K562 (cell line): ENCODE data around the gene AP2A2. TPM values are rescaled to one million over a fixed set of nuclear protein-coding genes. Genes with fewer than 3 reads are reported as not detected.

Experiments
- ATAC-seq: fragments of 200-7000 bp; cut with Tn5 transposase; 3 replicates; pipeline ENCODE4 v1.9.1; 2020; ENCODE audit warnings: moderate library complexity
- BruUV-seq: library from RNA; stranded (reverse); fragments of 400-500 nt; replicated peaks from 2 replicates; lab custom pipeline; 2021; lab: Mats Ljungman, UMichigan
- CTCF ChIA-PET: fragments of 300-600 bp; formaldehyde crosslinking; extraction: SDS; loops from one replicate; lab custom pipeline; 2021; ENCODE audit warnings: low intra/inter-chr PET ratio; lab: Yijun Ruan, JAX
- POLR2A ChIA-PET: fragments of 300-600, 350-650 bp; sonication (Branson Sonifier 250); formaldehyde crosslinking; extraction: SDS; loops from one replicate; lab custom pipeline; 2021; ENCODE audit warnings: antibody characterized with exemption, inconsistent platforms; lab: Yijun Ruan, JAX
- DNase-seq, 4 experiments: peaks; one replicate each; pipeline versions ENCODE4 v3.0.0 to v3.0.0-alpha.2; 2011 to 2018; ENCODE audit warnings: low spot score in 3 of 4, mixed read lengths in 3 of 4; ENCODE audit errors: extremely low read depth in 1 of 4
- FAIRE-seq: peaks from 2 replicates; lab custom pipeline; 2011; peaks lifted over from hg19 to GRCh38; lab: Jason Lieb, UNC
- H2AFZ ChIP-seq: 2 replicates; pipeline ENCODE4 v1.6.0; 2011; ENCODE audit warnings: low read depth, low read length, control low read depth, inconsistent platforms
- H3K27ac ChIP-seq: fragments of 200-600 bp; 3 replicates; pipeline ENCODE4 v1.8.0; 2011; ENCODE audit warnings: low read depth, mild to moderate bottlenecking, control low read depth, inconsistent platforms, low read length, moderate library complexity, mixed read lengths; ENCODE audit errors: extremely low read depth
- H3K27me3 ChIP-seq, 2 experiments: fragments of 300-600 bp in 1 of 2; 2 replicates in 1 of 2; 3 replicates in 1 of 2; pipeline versions ENCODE4 v1.6.0 to v1.8.0; 2011; ENCODE audit warnings: inconsistent platforms in 2 of 2, low read length in 2 of 2, mild to moderate bottlenecking in 1 of 2, mixed read lengths in 1 of 2, moderate library complexity in 1 of 2; ENCODE audit not compliant: control insufficient read depth in 2 of 2, insufficient read depth in 2 of 2
- H3K36me3 ChIP-seq: fragments of 300-600 bp; 3 replicates; pipeline ENCODE4 v1.8.0; 2011; ENCODE audit warnings: mild to moderate bottlenecking, low read length, inconsistent platforms; ENCODE audit not compliant: control insufficient read depth, insufficient read depth
- H3K4me1 ChIP-seq, 2 experiments: fragments of 200-600 bp in 1 of 2; replicated peaks in 1 of 2; 2 replicates in 1 of 2; 3 replicates in 1 of 2; pipeline versions ENCODE4 v1.5.1 to v1.8.0; 2011; ENCODE audit warnings: inconsistent platforms in 2 of 2, low read length in 2 of 2, mild to moderate bottlenecking in 1 of 2, mixed read lengths in 1 of 2, moderate library complexity in 1 of 2; ENCODE audit not compliant: control insufficient read depth in 2 of 2, insufficient read depth in 2 of 2
- H3K4me2 ChIP-seq: 2 replicates; pipeline ENCODE4 v1.6.1; 2011; ENCODE audit warnings: low read length, control low read depth, inconsistent platforms, mixed read lengths; ENCODE audit not compliant: insufficient read depth
- H3K4me3 ChIP-seq: fragments of 200-600 bp; sonication (generic), shearing (Covaris generic); 2 replicates; pipeline ENCODE4 v1.5.1; 2016; ENCODE audit warnings: control low read depth, inconsistent platforms
- H3K79me2 ChIP-seq: fragments of 200-600 bp; 3 replicates; pipeline ENCODE4 v1.8.0; 2011; ENCODE audit warnings: low read length, inconsistent platforms; ENCODE audit not compliant: control insufficient read depth, insufficient read depth
- H3K9ac ChIP-seq, 2 experiments: 2 replicates each; pipeline versions ENCODE4 v1.6.0 to v1.6.1; 2011; ENCODE audit warnings: low read depth in 2 of 2, low read length in 2 of 2, control low read depth in 1 of 2, inconsistent platforms in 1 of 2, mild to moderate bottlenecking in 1 of 2, mixed read lengths in 1 of 2; ENCODE audit not compliant: insufficient read depth in 1 of 2
- H3K9me1 ChIP-seq: one replicate; pipeline ENCODE4 v1.6.0; 2011; ENCODE audit warnings: inconsistent platforms, mild to moderate bottlenecking, low read length, moderate library complexity; ENCODE audit not compliant: control insufficient read depth, insufficient read depth
- H3K9me3 ChIP-seq: replicated peaks from 2 replicates; pipeline ENCODE4 v1.5.1; 2011; ENCODE audit warnings: low read depth, low read length, inconsistent platforms; ENCODE audit not compliant: control insufficient read depth, insufficient read depth
- H4K20me1 ChIP-seq: replicated peaks from 2 replicates; pipeline ENCODE4 v1.6.1; 2011; ENCODE audit warnings: low read length, inconsistent platforms, mixed read lengths; ENCODE audit not compliant: control insufficient read depth, insufficient read depth
- ARID4B ChIP-seq: sonication (generic); formaldehyde crosslinking; IDR thresholded peaks from 2 replicates; pipeline ENCODE4 v1.8.0; 2022; ENCODE audit warnings: mild to moderate bottlenecking, missing genetic modification reagents
- BRD9 ChIP-seq: fragments of 450-650 bp; IDR thresholded peaks from 2 replicates; pipeline ENCODE4 v1.6.1; 2018; ENCODE audit warnings: low read depth; ENCODE audit not compliant: partially characterized antibody
- NFIC ChIP-seq: fragments of 450-650 bp; IDR thresholded peaks from 2 replicates; pipeline ENCODE4 v1.6.1; 2017; ENCODE audit warnings: mild to moderate bottlenecking, inconsistent platforms
- OTX1 ChIP-seq: fragments of 450-650 bp; formaldehyde crosslinking; IDR thresholded peaks from 2 replicates; pipeline ENCODE4 v1.4.0; 2022; ENCODE audit warnings: mild to moderate bottlenecking
- RHOXF2B ChIP-seq: fragments of 250-450 bp; sonication (Bioruptor Pico); conservative IDR thresholded peaks from 2 replicates; pipeline ENCODE4 v1.5.1; 2021
- SFPQ ChIP-seq: fragments of 200-400 bp; formaldehyde crosslinking; IDR thresholded peaks from 2 replicates; pipeline ENCODE4 v1.6.1; 2017; ENCODE audit warnings: mild to moderate bottlenecking, low read depth, low read length, moderate library complexity
- THAP12 ChIP-seq: fragments of 250-450 bp; sonication (Bioruptor Pico); IDR thresholded peaks from 2 replicates; pipeline ENCODE4 v1.9.0; 2021; ENCODE audit warnings: mild to moderate bottlenecking, inconsistent platforms
- USF1 ChIP-seq: sonication (generic); formaldehyde crosslinking; IDR thresholded peaks from 2 replicates; pipeline ENCODE4 v1.9.0; 2022; ENCODE audit warnings: mild to moderate bottlenecking, missing genetic modification reagents
- WGBS: fragments of 100-300 bp; shearing (Covaris generic); methylation state at CpG from one replicate; pipeline ENCODE4 v1.1.6; 2016; ENCODE audit warnings: low coverage, mixed read lengths; ENCODE audit not compliant: insufficient coverage; ENCODE audit errors: missing lambda C conversion rate; 5-methylcytosine and 5-hydroxymethylcytosine counted together
- in situ Hi-C: fragments of 300-500 bp; cut with MboI; formaldehyde crosslinking; loops from 4 replicates; pipeline ENCODE4 v1.15.0; 2018; ENCODE audit warnings: inconsistent platforms, mixed read lengths
- intact Hi-C: fragments of 100-400 bp; cut with micrococcal nuclease; formaldehyde crosslinking; loops from 2 replicates; pipeline ENCODE4 v1.14.2; 2022
- polyA plus RNA-seq, 8 experiments: library from polyadenylated mRNA; depleted of rRNA in 4 of 8; stranded (reverse) in 5 of 8; unstranded in 3 of 8; fragments of >200 nt; fragmentation: Nextera tagmentation in 2 of 8; fragmentation: Illumina TruSeq in 1 of 8; extraction: Ambion mirVana in 2 of 8; extraction: Trizol in 1 of 8; gene quantifications; 2 replicates each; pipeline versions ENCODE4 v1.2.1 to v1.2.3, GENCODE V29; 2011 to 2014; ENCODE audit warnings: inconsistent platforms in 1 of 8, missing spikeins in 1 of 8
- total RNA-seq, 7 experiments: library from RNA; depleted of rRNA in 6 of 7; stranded (reverse); fragments of >200 nt in 6 of 7; fragmentation: Illumina TruSeq in 2 of 7; extraction: Trizol in 2 of 7; gene quantifications; 2 replicates each; pipeline versions ENCODE4 v1.2.1 to v1.2.3, GENCODE V29; 2011 to 2021; ENCODE audit warnings: low replicate concordance in 1 of 7
- TF ChIP-seq, protein P1 (sequence below): sonication (generic); formaldehyde crosslinking; IDR thresholded peaks from 2 replicates; pipeline ENCODE4 v1.8.1; 2023; ENCODE audit warnings: mild to moderate bottlenecking, missing genetic modification reagents, moderate library complexity

AP2A2 gene
- total and polyA plus RNA-seq, 9 of the 15 experiments (the other 6 are each of a cell fraction or from before 2014, with no cell fraction given): 0.69 to 41.7 (median 15.2) TPM

GRCh38 chr11:1009371-1009770, 83.7 kb downstream of the AP2A2 start (continued):
- TF ChIP-seq SFPQ (no peak), THAP12 (no peak), NFIC (no peak)
- TF ChIP-seq, protein P1, sequence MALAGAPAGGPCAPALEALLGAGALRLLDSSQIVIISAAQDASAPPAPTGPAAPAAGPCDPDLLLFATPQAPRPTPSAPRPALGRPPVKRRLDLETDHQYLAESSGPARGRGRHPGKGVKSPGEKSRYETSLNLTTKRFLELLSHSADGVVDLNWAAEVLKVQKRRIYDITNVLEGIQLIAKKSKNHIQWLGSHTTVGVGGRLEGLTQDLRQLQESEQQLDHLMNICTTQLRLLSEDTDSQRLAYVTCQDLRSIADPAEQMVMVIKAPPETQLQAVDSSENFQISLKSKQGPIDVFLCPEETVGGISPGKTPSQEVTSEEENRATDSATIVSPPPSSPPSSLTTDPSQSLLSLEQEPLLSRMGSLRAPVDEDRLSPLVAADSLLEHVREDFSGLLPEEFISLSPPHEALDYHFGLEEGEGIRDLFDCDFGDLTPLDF (CRISPR knock-in tag): no peak
- TF ChIP-seq, all 486 proteins: peak for 0

GRCh38 chr11:1009991-1010390, 84.3 kb downstream of the AP2A2 start:
- Histone ChIP-seq H3K4me3 (no peak overlapping the region), H4K20me1 (no peaks in the 10 kb centered on the region), H3K9ac (no peak overlapping the region), H3K9me3 (no peaks in the 10 kb centered on the region), H3K27me3 (no peaks in the 10 kb centered on the region), H3K4me2 (no peak overlapping the region), H3K36me3 (peaks cover 37% of the 10 kb centered on the region; the same call in 2 of the 3 replicates), H3K9me1 (no peaks in the 10 kb centered on the region), H3K27ac (no peak overlapping the region), H3K4me1 (peaks cover 0 to 29% of the 10 kb centered on the region in 2 experiments; a peak in 1 of 5 replicates), H3K79me2 (no peaks in the 10 kb centered on the region), H2AFZ (no peak overlapping the region)
- CTCF ChIA-PET: no interaction called here
- intact Hi-C loops (no loop called here), in situ Hi-C loops (no loop called here)
- FAIRE-seq (no peak), DNase-seq (no peak), ATAC-seq (no peak)
- no TSS peak for BruUV-seq
- WGBS: 92% methylated on average over 17 of the region's 17 CpGs
- POLR2A ChIA-PET: interaction anchor here (0.5 to 0.6 kb wide), 2 partner anchors 102 to 166 kb away, joined by 3 read pairs; no protein-coding TSS in a partner anchor
- TF ChIP-seq USF1: no peak
- TF ChIP-seq ARID4B: no peak
- no peak for TF ChIP-seq OTX1 (CRISPR knock-in tag)
- no peak for TF ChIP-seq RHOXF2B
- no peak for TF ChIP-seq BRD9
